Amygdala (tissue), 56 donors: ENCODE results near the gene UROC1.

Experiments
- DNase-seq, 56 donors: peaks; one replicate each; lab custom pipeline; 2025; lab: John Stamatoyannopoulos, UW

Gene UROC1

GRCh38 chr3:126467611-126467955 is 50.0 kb downstream of the UROC1 start:
- DNase-seq, result no peak

GRCh38 chr3:126466886-126467610 is 50.5 kb downstream of the UROC1 start:
- no peak for DNase-seq

GRCh38 chr3:126465928-126466544 is 51.5 kb downstream of the UROC1 start:
- peak in 2 of 56 donors; percentile 15 to 35 for DNase-seq

GRCh38 chr3:126464997-126465396 is 52.6 kb downstream of the UROC1 start:
- no peak for DNase-seq

- DNase-seq, result no peak
These were observed 53.1 kb downstream of the UROC1 start for GRCh38 chr3:126464494-126464893.

GRCh38 chr3:126464093-126464492 is 53.5 kb downstream of the UROC1 start:
- DNase-seq, result no peak

- no peak for DNase-seq
These were observed 54.1 kb downstream of the UROC1 start for GRCh38 chr3:126463521-126463920.

- DNase-seq, result no peak
These were observed 56.0 kb downstream of the UROC1 start for GRCh38 chr3:126461450-126462070.

- no peak for DNase-seq
These were observed 57.2 kb downstream of the UROC1 start for GRCh38 chr3:126460381-126460780.

GRCh38 chr3:126459763-126460127 is 57.8 kb downstream of the UROC1 start:
- no peak for DNase-seq

GRCh38 chr3:126459111-126459762 is 58.3 kb downstream of the UROC1 start:
- no peak for DNase-seq

GRCh38 chr3:126456766-126457388 is 60.7 kb downstream of the UROC1 start:
- no peak for DNase-seq

GRCh38 chr3:126456211-126456610 is 61.4 kb downstream of the UROC1 start:
- DNase-seq, result no peak

GRCh38 chr3:126454437-126455198 is 63.0 kb downstream of the UROC1 start:
- no peak for DNase-seq

GRCh38 chr3:126454025-126454424 is 63.5 kb downstream of the UROC1 start:
- DNase-seq, result no peak

GRCh38 chr3:126452213-126452612 is 65.4 kb downstream of the UROC1 start:
- DNase-seq, result no peak

GRCh38 chr3:126451511-126451910 is 66.1 kb downstream of the UROC1 start:
- no peak for DNase-seq

- no peak for DNase-seq
These were observed 66.8 kb downstream of the UROC1 start for GRCh38 chr3:126450744-126451143.

- no peak for DNase-seq
These were observed 67.4 kb downstream of the UROC1 start for GRCh38 chr3:126450219-126450618.

GRCh38 chr3:126449621-126450051 is 67.9 kb downstream of the UROC1 start:
- DNase-seq, result no peak

- DNase-seq, result no peak
These were observed 68.7 kb downstream of the UROC1 start for GRCh38 chr3:126448893-126449180.
